KMS-11 (cell line): ENCODE measurements around the gene TUNAR.

ENCODE experiments used
- H2AFZ ChIP-seq: fragments of 200-600 bp; sonication (generic); 2 replicates; pipeline ENCODE4 v1.6.1; 2016; ENCODE audit warnings: antibody characterized with exemption, mixed run types, low read depth
- H3K27ac ChIP-seq: fragments of 200-600 bp; sonication (generic); 2 replicates; pipeline ENCODE4 v1.6.1; 2016; ENCODE audit warnings: mild to moderate bottlenecking, mixed run types
- H3K27me3 ChIP-seq: fragments of 200-600 bp; sonication (generic); 2 replicates; pipeline ENCODE4 v1.6.1; 2017; ENCODE audit warnings: mild to moderate bottlenecking, low read depth, mixed run types, moderate library complexity; ENCODE audit not compliant: insufficient read depth
- H3K36me3 ChIP-seq: fragments of 200-600 bp; sonication (generic); 2 replicates; pipeline ENCODE4 v1.6.1; 2017; ENCODE audit warnings: mild to moderate bottlenecking, mixed run types; ENCODE audit not compliant: insufficient read depth
- H3K4me1 ChIP-seq: fragments of 200-600 bp; sonication (generic); 2 replicates; pipeline ENCODE4 v1.6.1; 2016; ENCODE audit warnings: mild to moderate bottlenecking, low read depth, mixed run types; ENCODE audit not compliant: poor library complexity, severe bottlenecking
- H3K4me2 ChIP-seq: fragments of 200-600 bp; sonication (generic); 2 replicates; pipeline ENCODE4 v1.7.0; 2016; ENCODE audit warnings: mild to moderate bottlenecking, mixed run types
- H3K4me3 ChIP-seq: fragments of 200-600 bp; sonication (generic); IDR thresholded peaks from 2 replicates; pipeline ENCODE4 v1.6.1; 2017; ENCODE audit warnings: low read depth, low read length, mixed read lengths; ENCODE audit not compliant: insufficient read depth
- H3K79me2 ChIP-seq: fragments of 200-600 bp; sonication (generic); 2 replicates; pipeline ENCODE4 v1.6.1; 2016; ENCODE audit warnings: low read depth, mixed run types; ENCODE audit not compliant: insufficient read depth
- H3K9ac ChIP-seq: fragments of 200-600 bp; sonication (generic); 2 replicates; pipeline ENCODE4 v1.6.1; 2016; ENCODE audit warnings: mild to moderate bottlenecking, mixed run types
- H4K20me1 ChIP-seq: fragments of 200-600 bp; sonication (generic); 2 replicates; pipeline ENCODE4 v1.6.1; 2016; ENCODE audit warnings: mild to moderate bottlenecking, mixed run types; ENCODE audit not compliant: insufficient read depth
- TF ChIP-seq, protein P1 (sequence below): fragments of 200-600 bp; sonication (generic); conservative IDR thresholded peaks from 2 replicates; pipeline ENCODE4 v1.6.1; 2017; ENCODE audit warnings: low read depth, mild to moderate bottlenecking, antibody characterized with exemption, low read length, moderate library complexity, mixed read lengths

Gene TUNAR

DNA sequence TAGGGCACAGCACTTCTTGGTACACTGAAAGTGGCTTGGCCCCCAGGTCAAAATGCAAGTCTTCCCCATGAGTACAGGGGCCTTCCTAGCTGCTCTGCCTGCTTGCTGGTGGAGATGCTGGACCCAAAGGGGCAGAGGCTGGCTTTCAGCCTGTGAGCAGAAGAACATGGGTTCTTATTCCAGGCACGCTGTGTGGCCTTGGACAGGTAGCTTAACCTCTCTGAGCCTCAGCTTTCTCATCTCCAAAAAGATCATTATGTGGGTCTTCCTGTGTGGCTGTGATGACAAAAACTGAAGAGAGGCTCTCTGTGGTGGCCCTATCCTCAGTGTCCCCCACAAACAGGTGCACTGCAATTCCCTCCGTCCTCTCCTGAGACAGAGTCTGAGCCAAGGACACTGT lies 45.6 kb upstream of the TUNAR start:
- H3K27me3 ChIP-seq, result no peaks in the 10 kb centered on the region
- H3K4me1 ChIP-seq, result no peaks in the 10 kb centered on the region
- no peaks in the 10 kb centered on the region for H4K20me1 ChIP-seq
- H3K4me3 ChIP-seq, result no peak overlapping the region
- H3K4me2 ChIP-seq, result no peak overlapping the region
- no peak overlapping the region for H2AFZ ChIP-seq
- H3K79me2 ChIP-seq, result no peaks in the 10 kb centered on the region
- no peaks in the 10 kb centered on the region for H3K36me3 ChIP-seq
- TF ChIP-seq, protein P1, sequence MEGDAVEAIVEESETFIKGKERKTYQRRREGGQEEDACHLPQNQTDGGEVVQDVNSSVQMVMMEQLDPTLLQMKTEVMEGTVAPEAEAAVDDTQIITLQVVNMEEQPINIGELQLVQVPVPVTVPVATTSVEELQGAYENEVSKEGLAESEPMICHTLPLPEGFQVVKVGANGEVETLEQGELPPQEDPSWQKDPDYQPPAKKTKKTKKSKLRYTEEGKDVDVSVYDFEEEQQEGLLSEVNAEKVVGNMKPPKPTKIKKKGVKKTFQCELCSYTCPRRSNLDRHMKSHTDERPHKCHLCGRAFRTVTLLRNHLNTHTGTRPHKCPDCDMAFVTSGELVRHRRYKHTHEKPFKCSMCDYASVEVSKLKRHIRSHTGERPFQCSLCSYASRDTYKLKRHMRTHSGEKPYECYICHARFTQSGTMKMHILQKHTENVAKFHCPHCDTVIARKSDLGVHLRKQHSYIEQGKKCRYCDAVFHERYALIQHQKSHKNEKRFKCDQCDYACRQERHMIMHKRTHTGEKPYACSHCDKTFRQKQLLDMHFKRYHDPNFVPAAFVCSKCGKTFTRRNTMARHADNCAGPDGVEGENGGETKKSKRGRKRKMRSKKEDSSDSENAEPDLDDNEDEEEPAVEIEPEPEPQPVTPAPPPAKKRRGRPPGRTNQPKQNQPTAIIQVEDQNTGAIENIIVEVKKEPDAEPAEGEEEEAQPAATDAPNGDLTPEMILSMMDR, result no peak
- no peak overlapping the region for H3K9ac ChIP-seq
- H3K27ac ChIP-seq, result no peak overlapping the region

DNA sequence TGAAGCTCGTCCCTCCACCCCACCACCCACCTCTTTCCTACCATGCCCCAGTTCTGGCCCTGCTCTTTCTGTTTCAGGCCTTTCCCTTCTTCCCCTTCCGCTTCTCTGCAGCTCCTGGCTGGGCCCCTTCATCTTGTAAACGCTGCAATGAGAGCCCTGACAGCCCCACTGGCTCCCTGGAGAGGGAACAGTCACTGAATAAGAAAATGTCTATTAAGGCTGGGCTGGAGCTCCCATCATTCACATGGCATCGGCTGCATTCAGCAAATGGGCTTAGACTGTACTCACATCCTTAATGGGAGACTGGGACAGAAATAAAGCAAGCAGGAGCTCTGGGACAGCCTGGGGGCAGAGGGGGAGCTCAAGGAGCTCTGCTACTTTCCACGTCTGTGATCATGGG lies 45.2 kb upstream of the TUNAR start:
- Histone ChIP-seq H3K4me2 (no peak overlapping the region), H3K4me1 (no peaks in the 10 kb centered on the region), H3K36me3 (no peaks in the 10 kb centered on the region), H3K4me3 (no peak overlapping the region), H3K9ac (no peak overlapping the region), H3K79me2 (no peaks in the 10 kb centered on the region), H4K20me1 (no peaks in the 10 kb centered on the region), H3K27me3 (no peaks in the 10 kb centered on the region), H3K27ac (no peak overlapping the region), H2AFZ (no peak overlapping the region)
- TF ChIP-seq, protein P1, result no peak

DNA sequence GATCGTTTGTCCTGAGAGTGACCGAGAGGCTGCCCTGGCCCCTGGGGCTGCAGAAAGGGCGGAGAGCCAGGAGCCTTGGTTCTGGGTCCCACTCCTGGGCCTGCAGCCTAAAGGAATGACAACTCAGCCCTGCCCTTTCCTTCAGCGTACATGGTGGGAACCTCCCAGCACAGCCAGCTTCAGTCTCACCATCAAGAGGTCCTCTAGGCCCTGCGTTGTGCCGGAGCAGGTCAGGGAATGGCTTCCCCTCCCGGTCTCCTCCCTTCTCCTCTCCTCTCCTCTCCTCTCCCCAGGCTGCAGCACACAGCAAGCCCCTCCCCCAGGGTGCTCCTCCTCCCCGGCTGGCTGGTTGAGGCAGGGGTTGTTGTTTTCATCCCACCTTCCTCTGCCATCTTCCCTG lies 44.6 kb upstream of the TUNAR start:
- Histone ChIP-seq H3K36me3 (no peaks in the 10 kb centered on the region), H3K4me2 (no peak overlapping the region), H3K27me3 (no peaks in the 10 kb centered on the region), H3K9ac (no peak overlapping the region), H3K27ac (no peak overlapping the region), H4K20me1 (no peaks in the 10 kb centered on the region), H3K79me2 (no peaks in the 10 kb centered on the region), H2AFZ (no peak overlapping the region), H3K4me1 (no peaks in the 10 kb centered on the region), H3K4me3 (no peak overlapping the region)
- TF ChIP-seq, protein P1, result no peak

DNA sequence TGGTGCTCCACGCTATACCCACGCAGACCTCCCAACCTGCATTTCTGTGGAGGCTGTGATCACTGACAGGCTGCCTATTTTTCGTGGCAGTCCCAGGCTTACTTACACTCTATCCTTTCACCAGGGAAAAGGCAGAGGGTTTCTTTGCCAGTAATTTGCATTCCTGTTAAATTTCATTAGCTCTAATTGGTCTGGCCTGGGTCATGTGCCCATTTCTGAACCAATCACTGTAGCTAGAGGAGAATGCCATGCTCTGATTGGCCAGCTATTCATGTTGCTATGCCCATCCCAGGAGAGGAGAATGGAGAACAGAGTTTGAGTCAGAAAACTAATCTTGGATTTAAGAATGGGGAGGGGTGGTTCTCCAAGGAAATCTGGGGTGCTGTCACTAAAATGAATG lies 43.2 kb upstream of the TUNAR start:
- no peak overlapping the region for H3K9ac ChIP-seq
- no peaks in the 10 kb centered on the region for H3K4me1 ChIP-seq
- TF ChIP-seq, protein P1, result no peak
- no peak overlapping the region for H3K4me3 ChIP-seq
- H4K20me1 ChIP-seq, result no peaks in the 10 kb centered on the region
- no peak overlapping the region for H2AFZ ChIP-seq
- no peaks in the 10 kb centered on the region for H3K79me2 ChIP-seq
- H3K36me3 ChIP-seq, result no peaks in the 10 kb centered on the region
- no peak overlapping the region for H3K4me2 ChIP-seq
- no peaks in the 10 kb centered on the region for H3K27me3 ChIP-seq
- H3K27ac ChIP-seq, result no peak overlapping the region

DNA sequence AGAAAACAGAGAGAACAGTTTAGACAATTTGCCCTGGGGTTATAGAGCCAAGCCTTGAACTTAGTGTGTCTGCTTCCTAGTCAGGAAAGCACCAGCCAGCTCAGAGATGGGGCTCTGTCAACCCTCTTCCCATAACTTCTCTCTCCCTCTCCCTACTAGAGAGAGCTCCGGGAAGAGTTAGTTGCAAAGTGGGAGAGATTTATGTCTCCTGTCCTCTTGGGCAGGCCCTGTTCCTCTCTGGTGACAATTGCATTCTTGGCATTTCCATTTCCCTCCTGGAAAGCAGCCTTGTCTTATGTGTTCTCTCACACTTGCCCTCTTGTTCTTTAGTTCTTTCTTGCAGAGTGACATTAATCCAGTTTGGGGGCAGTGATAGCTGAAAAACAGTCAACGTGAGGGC lies 42.1 kb upstream of the TUNAR start:
- Histone ChIP-seq H2AFZ (no peak overlapping the region), H3K4me1 (no peaks in the 10 kb centered on the region), H3K36me3 (no peaks in the 10 kb centered on the region), H3K79me2 (no peaks in the 10 kb centered on the region), H4K20me1 (no peaks in the 10 kb centered on the region), H3K4me2 (no peak overlapping the region), H3K9ac (no peak overlapping the region), H3K27ac (no peak overlapping the region), H3K4me3 (no peak overlapping the region), H3K27me3 (no peaks in the 10 kb centered on the region)
- TF ChIP-seq, protein P1, result no peak
